ENCODE data around the gene ZBTB7C.

DNA sequence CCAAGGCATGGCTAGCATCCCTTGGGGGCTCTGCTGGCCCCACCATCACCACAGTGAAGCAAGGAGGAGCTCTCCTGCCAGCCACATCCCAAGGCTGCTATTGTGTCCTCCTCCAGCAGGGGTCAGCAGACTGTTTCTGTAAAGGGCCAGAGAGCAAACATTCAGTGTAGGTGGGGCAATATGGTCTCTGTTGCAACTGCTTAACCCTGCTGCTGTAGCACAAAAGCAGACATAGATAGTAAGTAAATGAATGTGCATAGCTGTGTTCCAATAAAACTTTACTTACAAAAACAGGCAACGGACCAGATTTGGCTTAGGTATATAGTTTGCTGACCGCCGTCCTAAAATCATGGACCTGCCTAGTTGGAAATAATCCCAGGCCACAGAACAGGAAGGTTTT lies 36.4 kb upstream of the ZBTB7C start:
- TF ChIP-seq CTCF (IDR thresholded peaks at IDR 0.05), result peak; percentile 86
- TF ChIP-seq EZH2 (IDR thresholded peaks at IDR 0.05; ENCODE audit: borderline replicate concordance, insufficient read depth, low read depth, low read length, poor library complexity, severe bottlenecking), result no peak

Data from B cell (primary cell).